ENCODE results near the gene TMEM187.
A peak's percentile ranks its signal among the peaks of the same experiment; 100 is the strongest.

Gene TMEM187

GRCh38 chrX:153955228-153955732, 17.3 kb upstream of the TMEM187 start:
- no peak for DNase-seq

DNA sequence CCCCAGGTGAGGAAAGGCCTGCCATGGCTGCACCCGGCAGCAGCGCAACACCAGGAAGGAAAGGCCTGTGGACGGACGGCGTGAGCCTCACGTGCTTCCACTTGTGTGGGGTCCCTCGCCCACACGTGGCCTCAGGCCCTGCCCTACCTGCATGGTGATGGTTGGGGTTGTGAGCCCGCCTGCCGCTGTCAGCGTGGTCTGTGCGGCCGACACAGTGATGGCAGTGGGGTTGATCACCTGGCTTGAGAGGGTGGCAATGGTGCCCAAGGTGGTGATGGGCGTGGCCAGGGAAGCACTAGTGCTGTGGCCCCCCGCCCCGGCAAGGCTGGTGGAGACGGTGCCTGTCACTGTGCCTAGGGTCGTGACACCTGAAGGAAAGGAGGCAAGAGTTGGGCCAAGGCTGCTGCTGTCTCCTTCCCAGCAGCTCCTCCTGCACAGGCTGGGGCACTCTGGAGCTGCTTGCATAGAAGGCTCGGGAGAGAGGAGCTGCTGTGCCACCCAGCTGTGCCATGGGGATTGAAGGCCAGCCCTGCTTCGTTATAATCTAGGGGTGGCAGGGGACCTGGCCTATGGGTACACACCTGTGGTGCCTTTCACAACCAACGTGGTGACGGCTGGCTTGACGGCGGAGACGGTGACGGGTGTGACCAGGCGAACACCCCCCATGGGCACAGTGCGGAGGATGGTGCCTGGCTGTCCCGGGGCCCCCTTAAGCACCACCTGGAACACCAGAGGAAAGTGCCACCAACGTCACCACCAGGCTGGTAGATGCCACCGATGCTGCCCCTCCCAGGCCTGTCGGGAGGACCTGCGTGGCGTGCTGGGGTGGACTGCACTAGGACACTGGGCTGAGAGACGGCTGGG, 16.3 kb upstream of the TMEM187 start:
- DNase-seq, result no peak

DNA sequence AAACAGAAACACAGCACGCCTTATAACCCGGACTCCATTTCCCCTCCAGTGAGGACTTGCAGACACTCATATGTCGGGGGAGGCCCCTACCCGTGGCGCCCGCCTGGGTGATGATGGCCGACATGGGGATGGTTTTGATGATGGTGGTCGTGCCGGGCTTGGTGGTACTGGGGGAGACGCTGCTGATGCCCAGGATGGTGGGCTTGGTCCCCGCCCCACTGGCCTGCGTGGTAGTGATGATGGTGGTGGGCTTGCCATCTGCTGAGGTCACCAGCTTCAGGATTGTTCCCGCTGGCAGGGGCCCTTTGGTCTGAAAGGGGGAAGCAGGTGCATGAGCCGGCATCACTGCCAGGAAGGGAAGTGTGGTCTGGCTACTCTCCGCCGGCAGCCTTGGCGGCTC, 15.3 kb upstream of the TMEM187 start:
- DNase-seq, result no peak

DNA sequence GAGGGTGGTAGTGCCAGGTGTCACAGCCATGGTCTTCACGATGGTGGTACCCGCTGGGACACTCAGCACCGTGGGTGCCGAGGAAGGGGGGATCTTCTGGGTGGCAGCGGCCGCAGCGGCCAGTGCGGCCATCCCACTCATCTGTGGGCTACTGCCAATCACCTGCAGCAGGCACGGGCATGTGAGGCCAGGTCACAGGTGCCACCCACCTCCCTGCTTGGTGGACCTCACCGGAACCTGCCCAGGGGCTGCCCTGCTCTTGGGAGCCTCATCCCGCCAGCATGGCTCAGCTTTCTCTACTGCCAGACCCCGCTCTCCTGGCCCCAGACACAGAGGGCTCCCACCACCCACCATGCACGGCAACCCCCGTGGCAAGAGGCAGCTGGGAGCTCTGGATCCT, 13.9 kb upstream of the TMEM187 start:
- DNase-seq, result no peak

DNA sequence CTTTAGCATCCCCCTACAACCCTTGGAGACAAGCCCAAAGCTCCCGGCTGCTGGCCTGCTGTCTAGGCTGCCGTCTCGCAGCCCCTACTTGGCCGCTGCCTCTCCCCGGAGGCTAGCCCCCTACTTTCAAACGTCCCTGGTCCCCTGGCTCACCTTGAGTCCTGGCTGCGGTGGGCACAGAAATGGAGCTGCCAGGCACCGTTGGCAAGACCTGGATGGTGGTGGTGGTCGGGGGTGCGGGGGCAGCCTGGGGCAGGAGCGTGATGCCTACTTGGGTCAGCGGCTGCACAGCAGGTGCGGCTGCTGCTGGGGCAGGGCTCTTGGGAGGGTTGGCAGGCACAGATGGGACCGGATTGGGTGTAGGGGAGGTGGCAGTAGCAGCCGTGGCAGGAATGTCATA, 12.9 kb upstream of the TMEM187 start:
- DNase-seq, result no peak

DNA sequence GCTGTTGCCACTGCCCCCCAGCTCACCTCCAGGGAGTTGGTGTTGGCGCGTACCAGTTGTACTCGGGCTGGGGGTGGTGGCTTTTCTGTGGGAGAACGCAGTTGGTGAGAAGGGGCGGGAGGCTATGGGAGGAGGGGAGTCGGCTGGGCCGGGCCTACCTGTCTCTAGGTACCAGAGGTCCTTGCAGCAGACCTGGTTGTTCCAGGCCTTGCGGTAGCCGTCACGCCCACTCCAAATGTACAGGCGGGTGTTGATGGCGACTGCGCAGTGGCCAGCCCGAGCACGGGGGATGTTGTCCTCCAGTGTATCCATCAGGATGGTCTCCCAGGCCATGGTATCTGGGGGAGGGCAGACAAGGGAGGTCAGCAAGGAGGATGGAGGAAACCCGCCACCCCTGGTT, 12.5 kb upstream of the TMEM187 start:
- DNase-seq, result no peak

GRCh38 chrX:153960786-153961185, 11.8 kb upstream of the TMEM187 start:
- DNase-seq, result no peak

DNA sequence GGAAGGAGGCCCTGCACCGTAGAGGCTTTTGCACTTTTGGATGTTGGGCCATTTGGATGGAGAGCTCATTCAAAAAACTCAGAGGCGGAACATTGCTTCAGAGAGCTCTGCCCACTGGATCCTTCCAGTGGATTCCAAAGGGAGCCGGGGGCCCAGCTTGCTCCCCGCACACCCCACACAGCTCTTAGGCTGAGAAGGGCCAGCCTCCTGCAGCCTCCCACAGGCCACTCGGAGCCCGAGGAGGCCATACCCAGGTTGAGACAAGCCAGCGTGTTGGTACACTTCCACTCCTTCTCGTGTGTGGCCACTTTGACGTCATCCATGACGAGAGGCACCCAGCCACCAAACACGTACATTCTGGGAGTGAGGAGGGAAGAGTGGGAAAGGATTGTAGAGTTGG, 11.3 kb upstream of the TMEM187 start:
- DNase-seq, result no peak

DNA sequence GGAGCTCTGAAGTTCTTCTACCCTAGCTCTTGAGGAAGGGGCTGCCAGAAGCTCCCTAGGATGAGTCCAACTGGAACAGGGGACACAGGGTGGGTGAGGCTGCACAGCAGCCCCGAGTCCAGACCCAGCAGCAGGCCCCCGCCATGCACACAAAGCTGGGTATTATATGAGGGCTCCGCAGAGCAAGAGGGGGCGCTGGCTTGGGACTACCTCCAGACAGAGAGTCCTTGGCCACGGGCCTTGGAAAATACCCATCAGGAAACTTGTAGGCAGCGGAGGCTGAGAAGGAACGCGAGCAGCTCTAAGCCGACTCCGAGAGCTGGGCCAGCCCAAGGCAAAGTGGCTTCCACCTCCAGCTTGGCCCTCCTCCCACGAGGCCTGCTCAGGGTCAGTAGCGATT, 9.0 kb upstream of the TMEM187 start:
- no peak for DNase-seq

DNA sequence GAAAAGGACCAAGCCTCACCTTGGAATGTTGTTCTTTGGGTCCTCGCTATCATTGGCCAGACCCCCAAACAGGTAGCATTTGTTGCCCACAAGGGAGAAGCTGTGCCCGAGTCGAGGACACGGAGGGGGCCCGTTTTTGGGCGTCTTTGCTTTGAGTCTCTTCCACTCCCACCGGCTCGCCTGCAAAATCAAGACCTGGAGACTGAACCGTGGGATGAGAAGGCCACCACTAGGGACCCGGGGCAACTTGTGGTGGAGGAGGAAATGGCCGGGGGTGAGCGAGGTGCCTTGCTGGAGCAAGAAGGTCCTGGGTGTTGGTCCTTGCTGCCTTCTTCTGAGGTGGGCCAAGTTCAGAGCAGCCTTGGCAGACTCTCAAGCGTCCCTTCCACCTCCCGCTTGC, 8.4 kb upstream of the TMEM187 start:
- no peak for DNase-seq

- no peak for DNase-seq
Measured at GRCh38 chrX:153965406-153965805, 7.1 kb upstream of the TMEM187 start.

DNA sequence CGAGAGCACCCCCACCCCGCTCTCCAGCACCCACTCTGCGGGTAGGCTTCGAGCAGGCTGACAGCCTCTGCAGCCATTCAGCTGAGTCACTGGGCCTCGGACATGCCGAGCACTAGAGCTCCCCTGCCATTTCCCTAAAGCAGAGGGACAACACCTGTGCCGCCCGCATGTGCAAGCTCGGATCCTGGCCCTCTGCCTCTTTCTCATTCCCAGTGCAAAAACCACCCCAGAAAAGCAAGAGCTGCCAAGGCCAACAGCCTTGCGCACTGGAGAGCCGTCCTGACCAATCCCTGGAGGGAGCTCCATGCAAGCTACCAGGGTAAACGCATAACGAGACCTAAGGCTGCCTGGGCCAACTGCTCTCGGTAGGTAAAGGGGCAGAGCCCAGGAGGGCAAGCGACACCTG, 6.3 kb upstream of the TMEM187 start:
- DNase-seq, result no peak

- DNase-seq, result no peak
Measured at GRCh38 chrX:153966841-153967535, 5.6 kb upstream of the TMEM187 start.

GRCh38 chrX:153967536-153968224, 4.9 kb upstream of the TMEM187 start:
- no peak for DNase-seq

- no peak for DNase-seq
Measured at GRCh38 chrX:153968255-153968654, 4.3 kb upstream of the TMEM187 start.

GRCh38 chrX:153968754-153969124, 3.8 kb upstream of the TMEM187 start:
- DNase-seq, result no peak

GRCh38 chrX:153969125-153969903, 3.2 kb upstream of the TMEM187 start:
- no peak for DNase-seq

- DNase-seq, result no peak
Measured at GRCh38 chrX:153969904-153970356, 2.6 kb upstream of the TMEM187 start.

- no peak for DNase-seq
Measured at GRCh38 chrX:153970357-153971123, 2.0 kb upstream of the TMEM187 start.

DNA sequence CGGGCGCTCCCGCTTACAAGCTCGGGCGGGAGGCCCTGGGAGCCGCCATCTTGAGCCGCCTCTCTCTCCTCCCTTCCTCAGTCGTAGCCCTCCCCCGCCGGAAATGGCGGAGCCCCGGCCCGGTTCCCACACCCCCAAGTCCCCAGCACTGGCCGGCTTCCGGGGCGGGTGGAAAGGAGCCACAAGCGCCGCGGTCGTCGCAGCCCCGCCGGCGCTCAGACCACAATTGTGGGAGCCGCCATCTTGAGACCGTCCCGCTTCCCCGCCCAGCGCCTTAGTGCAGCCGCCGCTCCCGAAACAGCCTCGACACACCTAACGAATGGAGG, 1.5 kb upstream of the TMEM187 start:
- DNase-seq, result peak; percentile 72 to 86

GRCh38 chrX:153971450-153972367, 845 bp upstream of the TMEM187 start, which contains the start of gene HCFC1:
TSS of gene HCFC1 (minus strand) at chrX:153971818. CDS start at chrX:153970840, 978 bp downstream.
- DNase-seq, result peak; percentile 78 to 84
